HepG2 (cell line): ENCODE results near the gene FOXN3. TPM values are rescaled to one million over a fixed set of nuclear protein-coding genes. Genes with fewer than 3 reads are reported as not detected.

Source experiments
- CEBPB ChIP-seq: IDR thresholded peaks from 2 replicates; pipeline ENCODE4 v1.6.1; 2011; ENCODE audit warnings: low read depth, low read length, improper control_type of control experiment, borderline replicate concordance
- DMAP1 ChIP-seq: IDR thresholded peaks from 2 replicates; pipeline ENCODE4 v1.6.1; 2016
- KLF12 ChIP-seq: sonication (generic); formaldehyde crosslinking; IDR thresholded peaks from 2 replicates; pipeline ENCODE4 v1.4.0; 2020; ENCODE audit warnings: missing genetic modification reagents, borderline replicate concordance
- NCOA2 ChIP-seq: sonication (generic); formaldehyde crosslinking; IDR thresholded peaks from 2 replicates; pipeline ENCODE4 v1.8.0; 2022; ENCODE audit warnings: inconsistent platforms
- PHF5A ChIP-seq: IDR thresholded peaks from one replicate; pipeline ENCODE4 v1.6.1; 2018; ENCODE audit warnings: low read depth, missing genetic modification reagents; ENCODE audit not compliant: unreplicated experiment
- RBM39 ChIP-seq: fragments of 200-400 bp; formaldehyde crosslinking; IDR thresholded peaks from one replicate; pipeline ENCODE4 v1.6.1; 2018; ENCODE audit warnings: antibody characterized with exemption, mild to moderate bottlenecking, low read depth, low read length; ENCODE audit not compliant: poor library complexity, severe bottlenecking
- RXRA ChIP-seq: sonication (generic); formaldehyde crosslinking; IDR thresholded peaks from 2 replicates; pipeline ENCODE4 v1.5.1; 2020; ENCODE audit warnings: missing genetic modification reagents
- ZNF121 ChIP-seq: sonication (generic); formaldehyde crosslinking; IDR thresholded peaks from 2 replicates; pipeline ENCODE4 v1.5.0; 2020; ENCODE audit warnings: mild to moderate bottlenecking, missing genetic modification reagents
- ZNF138 ChIP-seq: sonication (generic); formaldehyde crosslinking; IDR thresholded peaks from 2 replicates; pipeline ENCODE4 v1.5.0; 2020; ENCODE audit warnings: mild to moderate bottlenecking, low read depth, missing genetic modification reagents
- ZNF34 ChIP-seq: sonication (generic); formaldehyde crosslinking; IDR thresholded peaks from 2 replicates; pipeline ENCODE4 v1.4.0; 2020; ENCODE audit warnings: mild to moderate bottlenecking, missing genetic modification reagents, borderline replicate concordance
- ZNF468 ChIP-seq: sonication (generic); formaldehyde crosslinking; IDR thresholded peaks from 2 replicates; pipeline ENCODE4 v1.8.0; 2022; ENCODE audit warnings: mild to moderate bottlenecking, moderate library complexity, missing genetic modification reagents
- ZNF598 ChIP-seq: sonication (generic); formaldehyde crosslinking; IDR thresholded peaks from 2 replicates; pipeline ENCODE4 v1.5.1; 2020; ENCODE audit warnings: mild to moderate bottlenecking, missing genetic modification reagents, borderline replicate concordance
- ZNF660 ChIP-seq: sonication (generic); formaldehyde crosslinking; IDR thresholded peaks from 2 replicates; pipeline ENCODE4 v1.5.1; 2020; ENCODE audit warnings: mild to moderate bottlenecking, low read depth, missing genetic modification reagents, borderline replicate concordance
- ZNF776 ChIP-seq: sonication (generic); formaldehyde crosslinking; IDR thresholded peaks from 2 replicates; pipeline ENCODE4 v1.4.0; 2020; ENCODE audit warnings: mild to moderate bottlenecking, missing genetic modification reagents
- ZSCAN29 ChIP-seq: sonication (generic); formaldehyde crosslinking; conservative IDR thresholded peaks from 2 replicates; pipeline ENCODE4 v1.4.0; 2020; ENCODE audit warnings: mild to moderate bottlenecking, missing genetic modification reagents
- polyA plus RNA-seq, 8 experiments: library from polyadenylated mRNA; depleted of rRNA in 3 of 8; stranded (reverse) in 7 of 8; unstranded in 1 of 8; fragments of >200 nt; fragmentation: Illumina TruSeq in 4 of 8; extraction: Trizol in 4 of 8; gene quantifications; 2 replicates each; pipeline versions ENCODE4 v1.2.1 to v1.2.3, GENCODE V29; 2011 to 2016; ENCODE audit warnings: low read depth in 4 of 8, missing spikeins in 1 of 8, mixed read lengths in 1 of 8; ENCODE audit not compliant: insufficient read depth in 1 of 8
- total RNA-seq, 5 experiments: library from RNA; depleted of rRNA; stranded (reverse); fragments of >200 nt; fragmentation: Illumina TruSeq; extraction: Trizol; gene quantifications; 2 replicates each; pipeline ENCODE4 v1.2.3, GENCODE V29; 2016; ENCODE audit warnings: low read depth in 1 of 5
- TF ChIP-seq, protein P1 (sequence below), 2 experiments: fragments of 450-650 bp in 1 of 2; sonication (generic) in 1 of 2; formaldehyde crosslinking in 1 of 2; IDR thresholded peaks; 2 replicates each; pipeline versions ENCODE4 v1.6.1 to v1.8.0; 2016 to 2022; ENCODE audit warnings: antibody characterized with exemption in 1 of 2, mild to moderate bottlenecking in 1 of 2, missing genetic modification reagents in 1 of 2
- TF ChIP-seq, protein P2 (sequence below): IDR thresholded peaks from 2 replicates; pipeline ENCODE4 v1.6.1; 2018; ENCODE audit warnings: missing genetic modification reagents, mild to moderate bottlenecking, missing compliant biosample characterization
- TF ChIP-seq, protein P3 (sequence below): IDR thresholded peaks from 2 replicates; pipeline ENCODE4 v1.6.1; 2016; ENCODE audit warnings: mild to moderate bottlenecking

FOXN3 gene
- total and polyA plus RNA-seq, 2 of the 13 experiments (the other 11 are each of a cell fraction or from before 2014, with no cell fraction given), result 32.4 to 70.2 TPM

DNA sequence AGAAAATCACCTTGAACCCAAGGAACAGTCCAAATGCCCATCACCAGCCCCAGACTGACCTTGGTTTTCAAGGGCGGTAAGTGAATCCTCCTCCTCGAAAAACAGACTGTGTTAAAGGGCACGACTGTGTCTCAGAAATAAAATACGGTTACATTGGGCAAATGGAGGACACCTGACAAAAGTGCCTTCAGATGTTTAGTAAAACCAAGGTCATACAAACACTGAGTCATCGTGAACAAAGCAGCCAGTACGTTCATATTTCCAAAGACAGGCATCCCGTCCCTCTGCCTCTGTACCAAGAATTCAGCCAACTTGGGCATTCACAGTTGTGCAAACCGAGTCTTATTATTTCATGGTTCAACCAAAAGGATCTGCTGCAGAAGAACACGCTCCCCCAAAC lies 25.9 kb downstream of the FOXN3 start (continued):
- TF ChIP-seq, protein P1, sequence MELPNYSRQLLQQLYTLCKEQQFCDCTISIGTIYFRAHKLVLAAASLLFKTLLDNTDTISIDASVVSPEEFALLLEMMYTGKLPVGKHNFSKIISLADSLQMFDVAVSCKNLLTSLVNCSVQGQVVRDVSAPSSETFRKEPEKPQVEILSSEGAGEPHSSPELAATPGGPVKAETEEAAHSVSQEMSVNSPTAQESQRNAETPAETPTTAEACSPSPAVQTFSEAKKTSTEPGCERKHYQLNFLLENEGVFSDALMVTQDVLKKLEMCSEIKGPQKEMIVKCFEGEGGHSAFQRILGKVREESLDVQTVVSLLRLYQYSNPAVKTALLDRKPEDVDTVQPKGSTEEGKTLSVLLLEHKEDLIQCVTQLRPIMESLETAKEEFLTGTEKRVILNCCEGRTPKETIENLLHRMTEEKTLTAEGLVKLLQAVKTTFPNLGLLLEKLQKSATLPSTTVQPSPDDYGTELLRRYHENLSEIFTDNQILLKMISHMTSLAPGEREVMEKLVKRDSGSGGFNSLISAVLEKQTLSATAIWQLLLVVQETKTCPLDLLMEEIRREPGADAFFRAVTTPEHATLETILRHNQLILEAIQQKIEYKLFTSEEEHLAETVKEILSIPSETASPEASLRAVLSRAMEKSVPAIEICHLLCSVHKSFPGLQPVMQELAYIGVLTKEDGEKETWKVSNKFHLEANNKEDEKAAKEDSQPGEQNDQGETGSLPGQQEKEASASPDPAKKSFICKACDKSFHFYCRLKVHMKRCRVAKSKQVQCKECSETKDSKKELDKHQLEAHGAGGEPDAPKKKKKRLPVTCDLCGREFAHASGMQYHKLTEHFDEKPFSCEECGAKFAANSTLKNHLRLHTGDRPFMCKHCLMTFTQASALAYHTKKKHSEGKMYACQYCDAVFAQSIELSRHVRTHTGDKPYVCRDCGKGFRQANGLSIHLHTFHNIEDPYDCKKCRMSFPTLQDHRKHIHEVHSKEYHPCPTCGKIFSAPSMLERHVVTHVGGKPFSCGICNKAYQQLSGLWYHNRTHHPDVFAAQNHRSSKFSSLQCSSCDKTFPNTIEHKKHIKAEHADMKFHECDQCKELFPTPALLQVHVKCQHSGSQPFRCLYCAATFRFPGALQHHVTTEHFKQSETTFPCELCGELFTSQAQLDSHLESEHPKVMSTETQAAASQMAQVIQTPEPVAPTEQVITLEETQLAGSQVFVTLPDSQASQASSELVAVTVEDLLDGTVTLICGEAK (IDR thresholded peaks at IDR 0.05), result no peak
- TF ChIP-seq, protein P1 (CRISPR knock-in tag; IDR thresholded peaks at IDR 0.05), result no peak; the same call in 1 of the 2 replicates
- no peak for TF ChIP-seq ZNF776 (CRISPR knock-in tag)
- no peak for TF ChIP-seq ZNF138 (CRISPR knock-in tag)
- peak; percentile 78 for TF ChIP-seq CEBPB
- no peak for TF ChIP-seq ZNF660 (CRISPR knock-in tag)
- 0 out of 2 replicates have a peak, but pooled peaks have one; percentile 37 for TF ChIP-seq ZNF34 (CRISPR knock-in tag)
- TF ChIP-seq ZSCAN29 (CRISPR knock-in tag), result peak; percentile 95
- TF ChIP-seq ZNF468 (CRISPR knock-in tag), result no peak
- peak; percentile 49; the same call in 1 of the 2 replicates for TF ChIP-seq DMAP1 (CRISPR knock-in tag)
- peak; percentile 88 for TF ChIP-seq NCOA2
- no peak for TF ChIP-seq ZNF598 (CRISPR knock-in tag)
- TF ChIP-seq PHF5A (CRISPR knock-in tag), result no peak
- no peak for TF ChIP-seq RBM39
- TF ChIP-seq, protein P2, sequence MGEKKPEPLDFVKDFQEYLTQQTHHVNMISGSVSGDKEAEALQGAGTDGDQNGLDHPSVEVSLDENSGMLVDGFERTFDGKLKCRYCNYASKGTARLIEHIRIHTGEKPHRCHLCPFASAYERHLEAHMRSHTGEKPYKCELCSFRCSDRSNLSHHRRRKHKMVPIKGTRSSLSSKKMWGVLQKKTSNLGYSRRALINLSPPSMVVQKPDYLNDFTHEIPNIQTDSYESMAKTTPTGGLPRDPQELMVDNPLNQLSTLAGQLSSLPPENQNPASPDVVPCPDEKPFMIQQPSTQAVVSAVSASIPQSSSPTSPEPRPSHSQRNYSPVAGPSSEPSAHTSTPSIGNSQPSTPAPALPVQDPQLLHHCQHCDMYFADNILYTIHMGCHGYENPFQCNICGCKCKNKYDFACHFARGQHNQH, result peak; percentile 90
- TF ChIP-seq ZNF121 (CRISPR knock-in tag), result no peak
- TF ChIP-seq RXRA (CRISPR knock-in tag), result peak; percentile 69; the same call in 1 of the 2 replicates
- TF ChIP-seq KLF12 (CRISPR knock-in tag), result no peak
- TF ChIP-seq, protein P3, sequence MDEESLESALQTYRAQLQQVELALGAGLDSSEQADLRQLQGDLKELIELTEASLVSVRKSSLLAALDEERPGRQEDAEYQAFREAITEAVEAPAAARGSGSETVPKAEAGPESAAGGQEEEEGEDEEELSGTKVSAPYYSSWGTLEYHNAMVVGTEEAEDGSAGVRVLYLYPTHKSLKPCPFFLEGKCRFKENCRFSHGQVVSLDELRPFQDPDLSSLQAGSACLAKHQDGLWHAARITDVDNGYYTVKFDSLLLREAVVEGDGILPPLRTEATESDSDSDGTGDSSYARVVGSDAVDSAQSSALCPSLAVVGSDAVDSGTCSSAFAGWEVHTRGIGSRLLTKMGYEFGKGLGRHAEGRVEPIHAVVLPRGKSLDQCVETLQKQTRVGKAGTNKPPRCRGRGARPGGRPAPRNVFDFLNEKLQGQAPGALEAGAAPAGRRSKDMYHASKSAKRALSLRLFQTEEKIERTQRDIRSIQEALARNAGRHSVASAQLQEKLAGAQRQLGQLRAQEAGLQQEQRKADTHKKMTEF (CRISPR knock-in tag), result peak; percentile 81; the same call in 1 of the 2 replicates
